Neural progenitor cell (in vitro differentiated cells): ENCODE data around the gene SEZ6L2. TPM values are rescaled to one million over a fixed set of nuclear protein-coding genes. Genes with fewer than 3 reads are reported as not detected.
A peak's percentile ranks its signal among the peaks of the same experiment; 100 is the strongest.
"Not testable (repeated sequence)": the region's sequence is repeated elsewhere in the genome, so short reads cannot be mapped to it uniquely, and the experiment has no call there.

ENCODE experiments used
- DNase-seq: peaks from one replicate; pipeline ENCODE4 v3.0.0-alpha.2; 2016; ENCODE audit warnings: low spot score
- H2AFZ ChIP-seq: fragments of 200-600 bp; sonication (generic); replicated peaks from 2 replicates; pipeline ENCODE4 v1.6.1; 2016; ENCODE audit warnings: antibody characterized with exemption
- H3F3A ChIP-seq: fragments of 200-600 bp; sonication (generic); 2 replicates; pipeline ENCODE4 v1.6.1; 2016; ENCODE audit warnings: antibody characterized with exemption, low read depth
- H3K27ac ChIP-seq: fragments of 200-600 bp; sonication (generic); 2 replicates; pipeline ENCODE4 v1.5.1; 2016; ENCODE audit warnings: mild to moderate bottlenecking
- H3K27me3 ChIP-seq: fragments of 200-600 bp; sonication (generic); 2 replicates; pipeline ENCODE4 v1.6.1; 2016; ENCODE audit warnings: mild to moderate bottlenecking, moderate library complexity
- H3K36me3 ChIP-seq: fragments of 200-600 bp; sonication (generic); 2 replicates; pipeline ENCODE4 v1.5.1; 2016
- H3K4me1 ChIP-seq: fragments of 200-600 bp; sonication (generic); 2 replicates; pipeline ENCODE4 v1.6.1; 2016; ENCODE audit warnings: mixed run types
- H3K4me2 ChIP-seq: fragments of 200-600 bp; sonication (generic); 2 replicates; pipeline ENCODE4 v1.6.1; 2016
- H3K4me3 ChIP-seq: fragments of 200-600 bp; sonication (generic); 2 replicates; pipeline ENCODE4 v1.5.1; 2016
- H3K79me2 ChIP-seq: fragments of 200-600 bp; sonication (generic); 2 replicates; pipeline ENCODE4 v1.6.1; 2016; ENCODE audit warnings: low read depth
- H3K9ac ChIP-seq: fragments of 200-600 bp; sonication (generic); 2 replicates; pipeline ENCODE4 v1.6.1; 2016
- H3K9me3 ChIP-seq: fragments of 200-600 bp; sonication (generic); 2 replicates; pipeline ENCODE4 v1.5.1; 2016; ENCODE audit warnings: low read depth
- H4K20me1 ChIP-seq: fragments of 200-600 bp; sonication (generic); 2 replicates; pipeline ENCODE4 v1.6.1; 2016; ENCODE audit warnings: low read depth
- H3K27ac Mint-ChIP-seq: 3 replicates; pipeline ENCODE4 v1.8.0; 2021; ENCODE audit warnings: mixed read lengths
- H3K27me3 Mint-ChIP-seq: 2 replicates; pipeline ENCODE4 v1.8.0; 2022; ENCODE audit warnings: low read depth, mild to moderate bottlenecking, inconsistent platforms, moderate library complexity, mixed read lengths; ENCODE audit not compliant: insufficient read depth
- H3K36me3 Mint-ChIP-seq: 3 replicates; pipeline ENCODE4 v1.8.0; 2021; ENCODE audit warnings: mixed read lengths
- H3K4me1 Mint-ChIP-seq: 3 replicates; pipeline ENCODE4 v1.8.0; 2021; ENCODE audit warnings: mixed read lengths
- H3K4me3 Mint-ChIP-seq: 3 replicates; pipeline ENCODE4 v1.8.0; 2021; ENCODE audit warnings: mild to moderate bottlenecking, moderate library complexity, mixed read lengths
- H3K9me3 Mint-ChIP-seq: 3 replicates; pipeline ENCODE4 v1.8.0; 2020; ENCODE audit warnings: mixed read lengths
- CTCF ChIP-seq: fragments of 200-600 bp; sonication (generic); IDR thresholded peaks from 2 replicates; pipeline ENCODE4 v1.5.1; 2017; ENCODE audit warnings: antibody characterized with exemption, mild to moderate bottlenecking
- EZH2 ChIP-seq: fragments of 200-600 bp; sonication (generic); IDR thresholded peaks from 2 replicates; pipeline ENCODE4 v1.6.1; 2017; ENCODE audit warnings: antibody characterized with exemption, mild to moderate bottlenecking, moderate library complexity
- EZH2phosphoT487 ChIP-seq: fragments of 200-600 bp; sonication (generic); IDR thresholded peaks from 2 replicates; pipeline ENCODE4 v1.6.1; 2017; ENCODE audit warnings: antibody characterized with exemption
- total RNA-seq: library from RNA; depleted of rRNA; stranded (reverse); fragments of >200 nt; gene quantifications from 2 replicates; pipeline ENCODE4 v1.2.3, GENCODE V29; 2015; ENCODE audit warnings: low replicate concordance

The SEZ6L2 gene
- total RNA-seq, 1 donor from 2014 or later: 11.7 TPM

- no peak for DNase-seq
- no peak overlapping the region for H3K4me3 Mint-ChIP-seq
These were observed 12.7 kb upstream of the SEZ6L2 start for GRCh38 chr16:29912087-29912486.

GRCh38 chr16:29911676-29912010 lies 12.3 kb upstream of the SEZ6L2 start:
- Histone ChIP-seq H3K4me2 (no peak overlapping the region), H3K79me2 (no peaks in the 10 kb centered on the region), H3K36me3 (no peaks in the 10 kb centered on the region), H3K9me3 (no peaks in the 10 kb centered on the region), H3F3A (peaks cover 11% of the 10 kb centered on the region), H4K20me1 (no peaks in the 10 kb centered on the region), H2AFZ (no peak overlapping the region), H3K4me3 (no peak overlapping the region), H3K9ac (peak overlapping the region; percentile 37), H3K27me3 (no peaks in the 10 kb centered on the region), H3K4me1 (no peaks in the 10 kb centered on the region), H3K27ac (no peak overlapping the region)
- peaks cover 9% of the 10 kb centered on the region for H3K36me3 Mint-ChIP-seq
- H3K4me3 Mint-ChIP-seq: no peak overlapping the region
- DNase-seq: no peak
- no peaks in the 10 kb centered on the region for H3K9me3 Mint-ChIP-seq
- TF ChIP-seq EZH2phosphoT487: no peak
- no peak for TF ChIP-seq EZH2
- no peak for TF ChIP-seq CTCF
- H3K27ac Mint-ChIP-seq: no peak overlapping the region
- peaks cover 3% of the 10 kb centered on the region for H3K4me1 Mint-ChIP-seq
- H3K27me3 Mint-ChIP-seq: no peaks in the 10 kb centered on the region

More at GRCh38 chr16:29912087-29912486, 12.7 kb upstream of the SEZ6L2 start:
- peaks cover 10% of the 10 kb centered on the region for H3F3A ChIP-seq
- H3K36me3 ChIP-seq: no peaks in the 10 kb centered on the region
- no peaks in the 10 kb centered on the region for H3K9me3 Mint-ChIP-seq
- no peak overlapping the region for H3K4me3 ChIP-seq
- peak overlapping the region; percentile 37 for H3K9ac ChIP-seq
- peaks cover 9% of the 10 kb centered on the region for H3K36me3 Mint-ChIP-seq
- H3K4me2 ChIP-seq: no peak overlapping the region
- no peak for TF ChIP-seq EZH2
- TF ChIP-seq CTCF: no peak
- no peak for TF ChIP-seq EZH2phosphoT487
- H2AFZ ChIP-seq: no peak overlapping the region
- H3K79me2 ChIP-seq: no peaks in the 10 kb centered on the region
- H3K27me3 Mint-ChIP-seq: no peaks in the 10 kb centered on the region
- no peaks in the 10 kb centered on the region for H3K4me1 ChIP-seq
- H3K27ac Mint-ChIP-seq: no peak overlapping the region
- no peaks in the 10 kb centered on the region for H3K27me3 ChIP-seq
- no peak overlapping the region for H3K27ac ChIP-seq
- no peaks in the 10 kb centered on the region for H3K9me3 ChIP-seq
- H4K20me1 ChIP-seq: no peaks in the 10 kb centered on the region
- peaks cover 3% of the 10 kb centered on the region for H3K4me1 Mint-ChIP-seq

GRCh38 chr16:29910819-29911675 lies 11.7 kb upstream of the SEZ6L2 start:
- Mint-ChIP-seq H3K9me3 (no peaks in the 10 kb centered on the region), H3K4me3 (no peak overlapping the region), H3K27ac (no peak overlapping the region), H3K36me3 (peaks cover 9% of the 10 kb centered on the region), H3K4me1 (peaks cover 3% of the 10 kb centered on the region), H3K27me3 (peaks cover 3% of the 10 kb centered on the region)
- Histone ChIP-seq H3K4me2 (no peak overlapping the region), H3K36me3 (no peaks in the 10 kb centered on the region), H3K9ac (no peak overlapping the region), H4K20me1 (no peaks in the 10 kb centered on the region), H3K27ac (no peak overlapping the region), H3K4me1 (no peaks in the 10 kb centered on the region), H3K4me3 (no peak overlapping the region), H3K79me2 (no peaks in the 10 kb centered on the region), H3K27me3 (no peaks in the 10 kb centered on the region), H3K9me3 (no peaks in the 10 kb centered on the region), H3F3A (peaks cover 11% of the 10 kb centered on the region), H2AFZ (no peak overlapping the region)
- no peak for TF ChIP-seq EZH2
- TF ChIP-seq CTCF: no peak
- no peak for TF ChIP-seq EZH2phosphoT487
- no peak for DNase-seq

- H3K27ac ChIP-seq, H3K36me3 ChIP-seq, H3K4me2 ChIP-seq: not testable (repeated sequence)
These were observed 10.5 kb upstream of the SEZ6L2 start for GRCh38 chr16:29909851-29910250.

More at GRCh38 chr16:29909851-29910250, 10.5 kb upstream of the SEZ6L2 start:
- H3K4me3 Mint-ChIP-seq, H4K20me1 ChIP-seq, H3K27me3 Mint-ChIP-seq, H3K79me2 ChIP-seq, H3K36me3 Mint-ChIP-seq, H3K9me3 Mint-ChIP-seq, H3K27ac Mint-ChIP-seq, H2AFZ ChIP-seq, H3K9ac ChIP-seq, H3K27me3 ChIP-seq, DNase-seq, H3K9me3 ChIP-seq, H3K4me3 ChIP-seq, H3K4me1 ChIP-seq, H3K4me1 Mint-ChIP-seq: not testable (repeated sequence)
- H3F3A ChIP-seq: peaks cover 11% of the 10 kb centered on the region
